ENCODE measurements around the gene PCCA. TPM values are rescaled to one million over a fixed set of nuclear protein-coding genes. Genes with fewer than 3 reads are reported as not detected.
A peak's percentile ranks its signal among the peaks of the same experiment; 100 is the strongest.

PCCA gene
- total and polyA plus RNA-seq, 4 experiments from 2014 or later: 4.4 to 9.7 (median 7.4) TPM

- H3K36me3 ChIP-seq (ENCODE audit: insufficient read depth, low read length): no peaks in the 10 kb centered on the region
- peaks cover 34% of the 10 kb centered on the region for H3K4me1 ChIP-seq (ENCODE audit: insufficient read depth, low read length)
- H3K9me3 Mint-ChIP-seq: no peaks in the 10 kb centered on the region
- no peaks in the 10 kb centered on the region for H3K27me3 ChIP-seq (ENCODE audit: insufficient read depth, low read length)
- CTCF ChIA-PET (ENCODE audit: partially characterized antibody): interaction anchor here (1.2 kb wide), 1 partner anchor 884 kb away, joined by 4 read pairs; no protein-coding TSS in a partner anchor
- DNase-seq: no peak
- no peaks in the 10 kb centered on the region for H3K27me3 Mint-ChIP-seq
- no peak overlapping the region for H3K27ac Mint-ChIP-seq
- H3K4me3 Mint-ChIP-seq: no peak overlapping the region
- peaks cover 3 to 47% (median 34%) of the 10 kb centered on the region in 4 donors for H3K4me1 Mint-ChIP-seq
- H3K36me3 Mint-ChIP-seq: peaks cover 2 to 11% of the 10 kb centered on the region in 2 donors
- no peak overlapping the region for H3K27ac ChIP-seq (ENCODE audit: low read depth, low read length)
- intact Hi-C loops (cut with micrococcal nuclease): no loop called here
- POLR2A ChIA-PET (ENCODE audit: partially characterized antibody): no interaction called here
- no peak overlapping the region for H3K4me3 ChIP-seq (ENCODE audit: low read length in 2 of 2)
- no peaks in the 10 kb centered on the region for H3K9me3 ChIP-seq (ENCODE audit: control insufficient read depth in 1 of 2, low read length in 2 of 2)
Observed at GRCh38 chr13:100540621-100541020, 451.7 kb downstream of the PCCA start.

- H3K9me3 Mint-ChIP-seq: no peaks in the 10 kb centered on the region
- POLR2A ChIA-PET (ENCODE audit: partially characterized antibody): no interaction called here
- Histone ChIP-seq H3K27me3 (ENCODE audit: insufficient read depth, low read length) (no peaks in the 10 kb centered on the region), H3K36me3 (ENCODE audit: insufficient read depth, low read length) (no peaks in the 10 kb centered on the region), H3K4me1 (ENCODE audit: insufficient read depth, low read length) (peaks cover 28% of the 10 kb centered on the region), H3K4me3 (ENCODE audit: low read length in 2 of 2) (peak overlapping the region in 1 of 2 donors; percentile 11), H3K9me3 (ENCODE audit: control insufficient read depth in 1 of 2, low read length in 2 of 2) (no peaks in the 10 kb centered on the region), H3K27ac (ENCODE audit: low read depth, low read length) (no peak overlapping the region)
- no peaks in the 10 kb centered on the region for H3K27me3 Mint-ChIP-seq
- no peak for DNase-seq
- H3K4me1 Mint-ChIP-seq: peaks cover 3 to 43% (median 31%) of the 10 kb centered on the region in 4 donors
- H3K4me3 Mint-ChIP-seq: peak overlapping the region in 4 of 8 donors; percentile 33 to 78 (median 70)
- H3K27ac Mint-ChIP-seq: peak overlapping the region in 2 of 7 donors; percentile 27 to 32
- intact Hi-C loops (cut with micrococcal nuclease): loop anchor here (1.0 kb wide), 1 partner anchor 886 kb away; no protein-coding TSS in a partner anchor
- peaks cover 2 to 11% of the 10 kb centered on the region in 2 donors for H3K36me3 Mint-ChIP-seq
- CTCF ChIA-PET (ENCODE audit: partially characterized antibody): interaction anchor here (1.0 to 1.7 kb wide), 6 partner anchors 17 to 888 kb away, joined by 3 to 7 read pairs (median 4); no protein-coding TSS in a partner anchor
Observed at GRCh38 chr13:100541897-100542825, 453.3 kb downstream of the PCCA start.

GRCh38 chr13:100542826-100543156 lies 453.9 kb downstream of the PCCA start:
- ChIA-PET CTCF (ENCODE audit: partially characterized antibody) (interaction anchor here (1.1 to 1.7 kb wide), 4 partner anchors 18 to 889 kb away, joined by 3 to 7 read pairs (median 4); no protein-coding TSS in a partner anchor), POLR2A (ENCODE audit: partially characterized antibody) (no interaction called here)
- H3K9me3 Mint-ChIP-seq: no peaks in the 10 kb centered on the region
- no peaks in the 10 kb centered on the region for H3K9me3 ChIP-seq (ENCODE audit: control insufficient read depth in 1 of 2, low read length in 2 of 2)
- peaks cover 3 to 37% (median 24%) of the 10 kb centered on the region in 4 donors for H3K4me1 Mint-ChIP-seq
- peak in 4 of 5 donors; percentile 33 to 40 (median 36) for DNase-seq
- no peak overlapping the region for H3K27ac ChIP-seq (ENCODE audit: low read depth, low read length)
- intact Hi-C loops (cut with micrococcal nuclease): loop anchor here (1.0 kb wide), 2 partner anchors 886 to 1100 kb away; no protein-coding TSS in a partner anchor
- H3K4me3 ChIP-seq (ENCODE audit: low read length in 2 of 2): peak overlapping the region in 1 of 2 donors; percentile 11
- no peaks in the 10 kb centered on the region for H3K27me3 ChIP-seq (ENCODE audit: insufficient read depth, low read length)
- no peaks in the 10 kb centered on the region for H3K27me3 Mint-ChIP-seq
- peak overlapping the region in 2 of 7 donors; percentile 49 to 59 for H3K27ac Mint-ChIP-seq
- peaks cover 2 to 11% of the 10 kb centered on the region in 2 donors for H3K36me3 Mint-ChIP-seq
- peak overlapping the region in 6 of 8 donors; percentile 33 to 78 (median 52) for H3K4me3 Mint-ChIP-seq
- peaks cover 22% of the 10 kb centered on the region for H3K4me1 ChIP-seq (ENCODE audit: insufficient read depth, low read length)
- H3K36me3 ChIP-seq (ENCODE audit: insufficient read depth, low read length): no peaks in the 10 kb centered on the region

DNA sequence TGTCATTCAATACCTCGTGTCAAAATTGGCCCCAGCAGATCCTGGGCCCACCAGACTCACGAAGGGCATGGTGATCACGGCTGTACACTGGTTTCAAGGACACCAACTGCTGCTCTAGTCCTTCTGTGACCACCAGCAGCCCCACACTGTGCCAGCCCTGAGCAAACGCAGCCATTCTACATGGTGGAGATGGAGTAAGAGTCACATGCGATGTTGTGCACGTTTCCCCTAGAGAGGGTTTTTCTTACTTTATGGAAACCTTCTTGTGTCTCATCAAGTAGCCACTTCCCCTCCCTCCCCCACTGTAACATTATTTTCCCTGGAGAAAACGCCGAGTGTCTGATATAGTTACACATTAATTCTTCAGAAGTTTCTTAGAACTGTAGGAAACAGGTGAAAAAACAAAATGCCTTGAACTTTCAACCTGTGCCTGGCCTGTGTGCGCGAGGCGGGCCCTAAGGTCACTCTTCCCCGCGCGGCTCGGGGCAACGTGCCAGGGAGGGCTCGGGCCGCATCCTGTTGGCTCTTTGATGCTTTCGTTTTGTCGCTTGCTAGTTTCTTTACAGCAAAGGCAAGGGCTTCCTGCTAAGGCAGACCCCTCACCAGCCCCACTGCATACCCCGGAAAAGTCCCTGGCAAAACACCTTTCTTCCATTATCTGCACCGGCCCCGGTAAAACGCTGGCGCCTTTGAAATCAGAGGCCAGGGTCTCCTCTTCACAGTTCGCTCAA lies 455.1 kb downstream of the PCCA start:
- no peak overlapping the region for H3K4me3 Mint-ChIP-seq
- no peak for DNase-seq
- Histone ChIP-seq H3K27me3 (ENCODE audit: insufficient read depth, low read length) (no peaks in the 10 kb centered on the region), H3K4me3 (ENCODE audit: low read length in 2 of 2) (no peak overlapping the region), H3K36me3 (ENCODE audit: insufficient read depth, low read length) (no peaks in the 10 kb centered on the region), H3K4me1 (ENCODE audit: insufficient read depth, low read length) (peaks cover 10% of the 10 kb centered on the region), H3K9me3 (ENCODE audit: control insufficient read depth in 1 of 2, low read length in 2 of 2) (no peaks in the 10 kb centered on the region), H3K27ac (ENCODE audit: low read depth, low read length) (no peak overlapping the region)
- CTCF ChIA-PET (ENCODE audit: partially characterized antibody): interaction anchor here (0.8 to 1.7 kb wide), 3 partner anchors 29 to 888 kb away, joined by 3 to 7 read pairs (median 6); no protein-coding TSS in a partner anchor
- H3K9me3 Mint-ChIP-seq: no peaks in the 10 kb centered on the region
- H3K27ac Mint-ChIP-seq: peak overlapping the region in 2 of 7 donors; percentile 42 to 61
- H3K4me1 Mint-ChIP-seq: peaks cover 3 to 25% (median 14%) of the 10 kb centered on the region in 4 donors
- no peaks in the 10 kb centered on the region for H3K27me3 Mint-ChIP-seq
- intact Hi-C loops (cut with micrococcal nuclease): loop anchor here (1.0 kb wide), 1 partner anchor 1102 kb away; no protein-coding TSS in a partner anchor
- POLR2A ChIA-PET (ENCODE audit: partially characterized antibody): no interaction called here
- peaks cover 2 to 11% of the 10 kb centered on the region in 2 donors for H3K36me3 Mint-ChIP-seq

- H3K9me3 Mint-ChIP-seq: no peaks in the 10 kb centered on the region
- H3K27ac Mint-ChIP-seq: peak overlapping the region in 1 of 7 donors; percentile 79
- Histone ChIP-seq H3K9me3 (ENCODE audit: control insufficient read depth in 1 of 2, low read length in 2 of 2) (no peaks in the 10 kb centered on the region), H3K4me1 (ENCODE audit: insufficient read depth, low read length) (peaks cover 5% of the 10 kb centered on the region), H3K36me3 (ENCODE audit: insufficient read depth, low read length) (no peaks in the 10 kb centered on the region), H3K27ac (ENCODE audit: low read depth, low read length) (no peak overlapping the region), H3K4me3 (ENCODE audit: low read length in 2 of 2) (no peak overlapping the region), H3K27me3 (ENCODE audit: insufficient read depth, low read length) (no peaks in the 10 kb centered on the region)
- H3K36me3 Mint-ChIP-seq: peaks cover 2 to 6% of the 10 kb centered on the region in 2 donors
- no peak overlapping the region for H3K4me3 Mint-ChIP-seq
- ChIA-PET CTCF (ENCODE audit: partially characterized antibody) (interaction anchor here (1.7 kb wide), 1 partner anchor 28 kb away, joined by 4 read pairs; no protein-coding TSS in a partner anchor), POLR2A (ENCODE audit: partially characterized antibody) (no interaction called here)
- H3K27me3 Mint-ChIP-seq: no peaks in the 10 kb centered on the region
- intact Hi-C loops (cut with micrococcal nuclease): no loop called here
- H3K4me1 Mint-ChIP-seq: peaks cover 3 to 18% (median 9%) of the 10 kb centered on the region in 4 donors
- DNase-seq: no peak
Observed at GRCh38 chr13:100544866-100545683, 456.2 kb downstream of the PCCA start.

DNA sequence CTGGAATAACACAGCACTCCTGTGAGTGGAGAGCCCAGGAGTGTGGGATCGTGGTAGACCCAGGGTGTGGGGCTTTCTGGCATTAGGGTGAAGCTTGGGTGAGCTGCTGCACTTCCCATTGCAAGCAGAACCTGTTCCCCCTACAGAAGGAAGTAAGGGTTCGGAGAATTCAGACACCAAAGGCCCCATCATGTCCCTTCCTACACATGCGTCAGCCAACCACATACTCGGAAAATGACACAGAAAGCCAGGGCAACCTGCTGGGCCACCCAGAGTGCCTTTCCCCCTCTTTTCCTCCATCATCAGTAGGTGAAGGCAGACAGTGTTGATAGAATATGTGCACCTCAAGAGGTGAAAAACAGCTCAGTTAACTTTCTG lies 456.8 kb downstream of the PCCA start:
- intact Hi-C loops (cut with micrococcal nuclease): no loop called here
- no peak for DNase-seq
- Mint-ChIP-seq H3K4me1 (peaks cover 3 to 18% (median 9%) of the 10 kb centered on the region in 4 donors), H3K4me3 (no peak overlapping the region), H3K9me3 (no peaks in the 10 kb centered on the region), H3K27me3 (no peaks in the 10 kb centered on the region), H3K36me3 (peaks cover under 1 to 2% of the 10 kb centered on the region in 2 donors), H3K27ac (no peak overlapping the region)
- Histone ChIP-seq H3K27ac (ENCODE audit: low read depth, low read length) (no peak overlapping the region), H3K27me3 (ENCODE audit: insufficient read depth, low read length) (no peaks in the 10 kb centered on the region), H3K4me3 (ENCODE audit: low read length in 2 of 2) (no peak overlapping the region), H3K4me1 (ENCODE audit: insufficient read depth, low read length) (peaks cover 5% of the 10 kb centered on the region), H3K36me3 (ENCODE audit: insufficient read depth, low read length) (no peaks in the 10 kb centered on the region), H3K9me3 (ENCODE audit: control insufficient read depth in 1 of 2, low read length in 2 of 2) (no peaks in the 10 kb centered on the region)
- ChIA-PET CTCF (ENCODE audit: partially characterized antibody) (interaction anchor here (1.7 kb wide), 1 partner anchor 27 kb away, joined by 4 read pairs; no protein-coding TSS in a partner anchor), POLR2A (ENCODE audit: partially characterized antibody) (no interaction called here)
